HPDE6-E6E7 (cell line): ENCODE results near the gene NUP214.
"Not testable (repeated sequence)": the region's sequence is repeated elsewhere in the genome, so short reads cannot be mapped to it uniquely, and the experiment has no call there.

ENCODE experiments used
- DNase-seq: peaks from one replicate; pipeline ENCODE4 v3.0.0; 2011; ENCODE audit warnings: missing footprints; ENCODE audit errors: extremely low spot score

NUP214 gene

GRCh38 chr9:131116281-131117120 is 8.9 kb upstream of the NUP214 start:
- DNase-seq: no peak

DNA sequence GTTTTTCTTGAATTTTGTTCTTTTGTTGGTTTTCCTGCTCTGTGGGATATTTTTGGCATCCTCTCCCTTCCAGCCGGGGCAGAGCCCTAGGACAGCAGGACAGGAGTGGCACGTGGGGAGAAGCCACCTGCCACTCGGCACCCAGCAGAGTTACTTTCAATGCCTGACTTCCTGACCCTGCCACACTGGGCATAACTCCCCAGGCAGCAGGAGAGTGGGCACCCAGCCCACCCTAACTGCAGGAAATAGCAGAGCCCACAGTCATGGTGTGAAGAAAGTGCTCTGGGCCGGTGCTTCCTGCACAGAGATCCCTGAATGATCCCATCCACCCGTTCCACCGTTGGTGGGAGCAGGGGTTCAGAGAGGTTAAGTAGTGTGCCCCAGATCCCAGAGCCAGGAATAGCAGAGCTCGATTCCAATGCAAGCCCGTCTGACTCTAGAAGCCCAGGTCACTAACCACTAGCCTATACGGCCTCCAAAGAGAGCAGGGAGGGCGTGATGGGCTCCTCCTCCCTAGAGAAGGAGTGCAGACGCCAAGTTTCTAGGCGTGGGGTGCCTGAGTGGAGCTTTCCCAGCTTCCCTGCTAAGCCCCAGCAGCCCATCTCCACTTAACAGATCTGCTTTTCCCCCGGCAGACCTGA is 8.1 kb upstream of the NUP214 start:
- no peak for DNase-seq

- no peak for DNase-seq
Measured at GRCh38 chr9:131117762-131118145, 7.6 kb upstream of the NUP214 start.

DNA sequence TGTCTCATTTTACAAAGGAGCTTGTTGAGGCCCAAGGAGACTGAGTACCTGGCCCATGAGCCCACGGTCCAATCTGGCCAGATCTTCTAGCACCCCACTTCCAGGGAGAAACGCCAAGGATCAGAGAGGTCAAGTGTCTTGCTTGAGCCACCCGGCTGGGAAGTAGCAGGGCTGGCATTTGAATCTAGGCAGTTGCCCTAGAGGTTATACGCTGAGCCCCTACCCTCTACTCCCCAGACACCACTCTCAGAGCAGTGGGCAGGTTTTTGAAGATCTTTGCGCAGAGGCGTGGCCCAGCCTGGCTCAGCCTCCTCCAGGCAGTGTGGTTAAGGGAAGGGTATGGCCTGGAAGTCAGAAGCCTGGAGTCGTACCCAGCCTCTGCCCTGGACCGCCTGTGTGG is 5.8 kb upstream of the NUP214 start:
- no peak for DNase-seq

DNA sequence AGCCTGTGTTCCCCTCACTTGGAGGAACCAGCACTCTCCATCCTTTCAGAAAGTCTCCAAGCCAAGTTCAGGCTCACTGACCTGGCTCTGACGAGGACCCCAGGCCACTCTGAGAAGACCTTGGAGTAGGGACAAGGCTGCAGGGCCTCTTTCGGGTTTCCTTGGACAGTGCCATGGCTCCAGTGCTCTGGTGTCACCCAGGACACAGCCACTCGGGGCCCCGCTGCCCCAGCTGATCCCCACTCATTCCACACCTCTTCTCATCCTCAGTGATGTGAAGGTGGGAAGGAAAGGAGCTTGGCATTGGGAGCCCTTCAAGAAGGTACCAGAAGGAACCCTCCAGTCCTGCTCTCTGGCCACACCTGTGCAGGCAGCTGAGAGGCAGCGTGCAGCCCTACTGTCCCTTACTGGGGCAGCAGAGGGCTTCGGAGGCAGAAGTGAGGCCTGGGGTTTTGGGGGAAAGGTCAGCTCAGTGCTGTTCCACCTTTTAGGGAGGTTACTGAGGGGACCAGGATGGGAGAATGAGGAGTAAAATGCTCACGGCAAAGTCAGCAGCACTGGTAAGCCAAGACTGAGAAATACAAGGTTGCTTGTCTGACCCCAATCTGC is 4.7 kb upstream of the NUP214 start:
- DNase-seq: no peak

DNA sequence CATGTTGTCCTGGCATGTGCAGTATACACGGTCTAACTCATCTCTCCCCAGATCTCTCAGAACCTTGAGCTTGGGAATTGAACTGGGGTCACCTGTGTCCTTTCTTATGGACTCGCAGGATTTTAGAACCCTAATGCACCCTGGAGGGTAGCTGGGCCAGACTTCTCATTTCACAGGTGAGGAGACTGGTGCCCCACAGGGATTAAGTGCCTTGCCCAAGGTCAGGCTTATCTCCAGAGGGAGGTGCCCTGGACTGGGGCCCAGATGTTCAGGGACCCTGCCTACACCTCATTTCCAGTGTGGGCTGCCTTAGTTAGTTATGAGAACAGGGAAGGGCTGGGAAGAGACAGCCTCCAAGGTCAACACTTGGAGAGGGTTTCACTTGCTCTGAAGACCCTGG is 4.0 kb upstream of the NUP214 start:
- no peak for DNase-seq

GRCh38 chr9:131122158-131122557 is 3.2 kb upstream of the NUP214 start:
- DNase-seq: no peak

DNA sequence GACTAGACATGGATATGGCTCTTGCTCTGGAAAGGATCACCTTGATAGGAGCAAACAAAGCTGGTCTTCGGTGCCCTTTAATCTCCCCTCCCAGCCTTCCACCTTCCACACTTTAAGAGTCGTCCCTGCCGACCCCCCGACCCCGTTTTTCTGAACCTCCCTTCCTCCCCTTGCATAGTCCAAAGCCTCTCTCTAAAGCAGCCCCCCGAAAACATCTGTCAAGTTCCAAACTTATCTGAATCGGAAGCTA is 423 bp upstream of the NUP214 start:
- no peak for DNase-seq

DNA sequence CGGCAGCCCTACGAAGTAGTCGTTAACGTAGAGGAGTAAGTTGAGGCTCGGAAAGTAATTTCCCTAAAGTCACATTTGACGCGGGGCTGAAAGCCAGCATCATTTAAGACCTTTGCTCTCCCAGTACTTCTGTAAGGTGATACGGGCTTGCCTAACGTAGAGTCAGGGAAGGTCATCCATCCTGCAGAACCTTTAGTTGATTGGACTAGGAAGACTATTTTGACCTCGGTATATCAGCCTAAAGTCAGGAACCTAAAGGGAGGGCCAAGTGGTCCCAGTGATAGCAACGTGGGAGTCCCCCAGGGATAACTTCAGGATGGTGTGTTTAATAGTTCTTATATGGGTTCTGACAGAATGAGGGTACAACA is 657 bp downstream of the NUP214 start:
- DNase-seq: no peak

GRCh38 chr9:131129183-131129582 is 3.8 kb downstream of the NUP214 start:
- DNase-seq: no peak

- DNase-seq: no peak
Measured at GRCh38 chr9:131138676-131139075, 13.3 kb downstream of the NUP214 start.

GRCh38 chr9:131140112-131140511 is 14.7 kb downstream of the NUP214 start:
- DNase-seq: no peak

DNA sequence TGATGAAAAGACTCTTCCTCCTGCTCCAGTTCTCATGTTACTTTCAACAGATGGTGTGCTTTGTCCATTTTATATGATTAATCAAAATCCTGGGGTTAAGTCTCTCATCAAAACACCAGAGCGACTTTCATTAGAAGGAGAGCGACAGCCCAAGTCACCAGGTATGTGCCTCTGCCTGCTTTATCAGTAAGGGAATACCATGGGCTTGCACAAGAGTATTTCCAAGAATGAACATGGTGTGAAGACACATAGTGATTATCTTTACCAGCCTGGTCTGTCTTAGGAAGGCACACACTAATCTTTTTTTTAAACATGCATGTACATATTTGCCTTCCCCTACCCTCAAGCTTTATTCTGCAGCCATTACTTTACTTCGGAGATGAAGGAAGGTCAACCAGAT is 15.2 kb downstream of the NUP214 start:
- DNase-seq: no peak

DNA sequence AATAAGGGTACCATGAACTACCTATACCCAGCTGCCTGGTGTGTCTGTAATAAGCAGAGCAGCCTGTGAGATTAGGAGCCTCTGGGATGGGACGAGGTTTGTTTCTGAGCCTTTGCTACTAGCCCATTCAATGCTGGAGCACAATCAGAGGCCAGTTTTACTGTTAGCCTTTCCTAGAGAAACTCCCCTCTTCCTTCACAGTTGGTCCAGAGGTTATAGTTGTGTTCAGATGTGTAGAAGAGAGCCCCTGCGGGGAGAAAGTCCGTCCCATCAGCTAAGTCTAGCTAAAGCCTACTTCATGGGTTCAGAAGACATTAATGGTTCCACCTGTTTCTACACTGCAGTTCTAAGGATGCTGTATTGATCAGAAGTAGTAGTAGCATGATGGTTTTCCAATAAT is 16.8 kb downstream of the NUP214 start:
- no peak for DNase-seq

- no peak for DNase-seq
Measured at GRCh38 chr9:131144201-131144600, 18.8 kb downstream of the NUP214 start.

DNA sequence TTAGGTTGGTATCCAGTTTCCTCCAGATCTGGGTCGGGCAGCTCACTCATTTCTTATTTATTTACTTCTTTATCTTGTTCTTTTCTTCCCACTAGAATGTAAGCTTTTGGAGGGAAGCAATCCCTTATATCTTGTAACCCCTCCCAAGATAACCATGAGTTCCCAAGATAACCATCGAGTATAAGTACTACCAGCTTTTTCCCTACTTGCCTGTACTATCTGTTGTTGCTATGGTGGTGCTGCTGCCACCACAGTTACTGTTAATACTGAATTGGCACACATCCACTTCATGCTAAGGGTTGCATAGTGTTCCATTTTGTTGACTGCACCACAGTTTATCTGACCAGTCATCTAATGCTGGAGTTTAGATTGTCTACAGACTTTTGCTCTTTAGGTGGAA is 19.9 kb downstream of the NUP214 start:
- DNase-seq: no peak

DNA sequence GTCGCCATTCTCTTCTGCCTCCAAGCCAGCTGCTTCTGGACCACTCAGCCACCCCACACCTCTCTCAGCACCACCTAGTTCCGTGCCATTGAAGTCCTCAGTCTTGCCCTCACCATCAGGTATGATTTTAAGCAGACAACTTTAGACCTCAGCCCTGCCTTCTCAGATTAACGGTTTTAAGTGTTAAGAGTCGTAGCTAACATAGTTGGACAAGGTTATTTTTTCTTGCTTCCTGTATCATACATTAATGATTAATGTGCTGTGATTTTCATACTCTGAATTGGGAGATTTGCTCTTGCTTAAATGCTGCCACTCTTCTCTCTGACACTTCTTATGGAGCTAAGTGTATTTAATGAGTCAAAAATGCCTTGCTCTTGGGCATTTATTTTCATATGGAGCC is 20.8 kb downstream of the NUP214 start:
- DNase-seq: no peak

DNA sequence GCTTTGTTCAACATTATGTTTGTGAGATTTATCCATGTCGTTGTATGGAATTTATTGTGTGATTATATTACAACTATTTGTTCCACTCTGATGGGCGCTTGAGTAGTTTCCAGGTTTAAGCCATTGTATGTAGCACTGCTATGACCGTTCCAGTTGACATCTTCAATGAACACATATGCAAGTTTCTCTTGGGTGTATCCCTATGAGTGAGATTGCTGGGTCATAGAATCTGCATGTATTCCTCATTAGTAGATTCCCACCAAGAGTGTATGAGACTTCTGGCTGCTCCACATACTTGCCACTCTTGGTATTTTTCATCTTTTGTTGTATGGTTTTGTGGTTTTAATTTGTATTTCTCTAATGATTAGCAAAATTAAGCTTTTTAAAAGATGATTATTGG is 22.9 kb downstream of the NUP214 start:
- no peak for DNase-seq

DNA sequence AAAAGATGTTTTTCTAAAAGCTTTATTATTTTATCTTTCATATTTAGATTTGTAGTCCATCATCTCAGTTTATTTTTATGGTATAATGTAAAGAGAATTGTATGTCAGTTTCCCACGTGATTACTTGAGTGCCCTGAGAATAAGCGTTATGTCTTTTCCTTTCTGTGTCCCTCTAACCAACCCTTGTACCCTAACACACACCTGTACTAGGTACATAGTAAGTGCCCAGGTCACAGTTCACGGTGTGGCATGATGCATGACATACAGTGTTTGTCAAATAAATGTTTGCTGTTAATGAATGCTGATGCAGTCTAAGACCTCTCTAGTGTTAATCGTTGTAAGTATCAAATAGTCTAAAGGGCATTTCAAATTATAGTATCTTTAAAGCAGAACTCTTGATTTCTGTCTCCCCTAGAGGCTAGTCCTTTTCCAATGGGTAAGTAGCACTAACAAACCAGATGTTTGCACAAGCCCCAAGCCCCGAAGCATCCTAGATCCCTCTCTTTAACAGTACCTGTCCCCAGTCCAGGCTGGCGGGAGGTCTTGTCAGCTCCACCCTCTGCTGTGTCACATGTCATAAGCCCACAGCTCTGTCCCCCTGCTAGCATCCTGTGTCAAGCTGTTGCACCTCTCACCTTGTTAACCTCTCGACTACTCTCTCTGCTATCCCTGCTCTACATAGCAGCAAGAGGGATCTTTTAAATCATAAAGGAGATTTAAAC is 23.7 kb downstream of the NUP214 start:
- no peak for DNase-seq

- no peak for DNase-seq
Measured at GRCh38 chr9:131149688-131150053, 24.3 kb downstream of the NUP214 start.

DNA sequence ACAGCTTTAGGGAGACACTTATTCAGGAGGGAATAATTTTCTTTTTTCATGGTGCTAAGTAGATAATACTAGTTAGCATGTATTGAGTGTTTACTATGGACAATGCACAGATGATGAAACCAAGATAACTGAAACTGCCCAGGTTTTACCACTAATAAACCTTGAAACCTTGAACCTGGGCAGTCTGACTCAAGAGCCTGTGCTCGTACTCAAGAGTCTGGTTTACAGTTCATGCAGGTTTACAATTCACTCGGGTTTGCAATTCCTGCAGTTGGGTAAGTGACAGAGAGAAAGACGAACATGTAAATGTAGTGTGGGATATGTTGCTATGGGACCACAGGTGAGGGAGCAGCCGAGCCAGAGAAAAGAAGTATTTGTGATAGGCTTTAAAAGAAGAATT is 28.2 kb downstream of the NUP214 start:
- DNase-seq: no peak

DNA sequence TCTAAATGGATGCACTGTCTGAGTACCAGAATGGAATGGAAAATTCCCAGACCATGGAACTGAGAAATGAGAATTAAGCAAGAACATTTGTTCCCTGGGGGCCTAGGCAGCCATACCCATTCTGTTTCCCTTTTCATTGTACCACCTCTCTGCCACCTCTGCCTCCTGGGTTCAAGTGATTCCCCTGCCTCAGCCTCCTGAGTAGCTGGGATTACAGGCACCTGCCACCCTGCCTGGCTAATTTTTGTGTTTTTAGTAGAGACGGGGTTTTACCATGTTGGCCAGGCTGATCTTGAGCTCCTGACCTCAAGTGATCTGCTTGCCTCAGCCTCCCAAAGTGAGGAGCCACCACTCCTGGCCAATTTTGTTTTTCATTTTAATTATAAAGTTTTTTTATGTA is 33.3 kb downstream of the NUP214 start:
- DNase-seq: not testable (repeated sequence)
